Eye (tissue), 1 donor: ENCODE measurements around the gene ISCU.

ENCODE experiments used
- DNase-seq: peaks from one replicate; pipeline ENCODE4 v3.0.0-alpha.2; 2015

The ISCU gene

GRCh38 chr12:108562348-108563135 is at the start of gene ISCU:
ISCU (plus strand) TSS chr12:108562596; CDS start chr12:108562623, 27 bp downstream.
- peak; percentile 99 for DNase-seq

- no peak for DNase-seq
Measured at GRCh38 chr12:108514468-108514972, 47.9 kb upstream of the ISCU start.

- DNase-seq = peak; percentile 99
Measured at GRCh38 chr12:108514973-108515814, 47.2 kb upstream of the ISCU start, which contains the start of gene FICD. FICD (plus strand) TSS chr12:108515277; CDS start chr12:108516973, 1,696 bp downstream.

- no peak for DNase-seq
Measured at GRCh38 chr12:108515916-108516315, 46.5 kb upstream of the ISCU start.

- no peak for DNase-seq
Measured at GRCh38 chr12:108516511-108517275, 45.7 kb upstream of the ISCU start.

- no peak for DNase-seq
Measured at GRCh38 chr12:108517288-108518100, 44.9 kb upstream of the ISCU start.

- DNase-seq = no peak
Measured at GRCh38 chr12:108518101-108518715, 44.2 kb upstream of the ISCU start.

- no peak for DNase-seq
Measured at GRCh38 chr12:108518716-108519496, 43.5 kb upstream of the ISCU start.

GRCh38 chr12:108519558-108519957 is 42.8 kb upstream of the ISCU start:
- DNase-seq = no peak

- DNase-seq = no peak
Measured at GRCh38 chr12:108523365-108523764, 39.0 kb upstream of the ISCU start.

- DNase-seq = no peak
Measured at GRCh38 chr12:108525681-108526080, 36.7 kb upstream of the ISCU start.

GRCh38 chr12:108526482-108527165 is 35.8 kb upstream of the ISCU start:
- peak; percentile 66 for DNase-seq

- no peak for DNase-seq
Measured at GRCh38 chr12:108527166-108527496, 35.3 kb upstream of the ISCU start.

GRCh38 chr12:108530161-108530560 is 32.2 kb upstream of the ISCU start:
- no peak for DNase-seq

GRCh38 chr12:108531929-108532848 is 30.2 kb upstream of the ISCU start:
- no peak for DNase-seq

- DNase-seq = no peak
Measured at GRCh38 chr12:108538146-108538545, 24.2 kb upstream of the ISCU start.

- no peak for DNase-seq
Measured at GRCh38 chr12:108538616-108539195, 23.7 kb upstream of the ISCU start.

- no peak for DNase-seq
Measured at GRCh38 chr12:108542320-108542719, 20.1 kb upstream of the ISCU start.

GRCh38 chr12:108543652-108544051 is 18.7 kb upstream of the ISCU start:
- DNase-seq = no peak
